HUES48 (cell line): Measurements from ENCODE around the gene PARS2.

Experiments used
- H3K27ac ChIP-seq: one replicate; pipeline ENCODE4 v1.7.0; 2013; ENCODE audit warnings: low read depth, low read length, inconsistent platforms
- H3K27me3 ChIP-seq: 2 replicates; pipeline ENCODE4 v1.6.1; 2013; ENCODE audit warnings: mild to moderate bottlenecking, low read length; ENCODE audit not compliant: control insufficient read depth, insufficient read depth
- H3K36me3 ChIP-seq: 2 replicates; pipeline ENCODE4 v1.6.1; 2013; ENCODE audit warnings: low read length; ENCODE audit not compliant: control insufficient read depth, insufficient read depth
- H3K4me1 ChIP-seq: 2 replicates; pipeline ENCODE4 v1.6.1; 2013; ENCODE audit warnings: mild to moderate bottlenecking, low read length; ENCODE audit not compliant: control insufficient read depth, insufficient read depth
- H3K4me3 ChIP-seq: 2 replicates; pipeline ENCODE4 v1.5.1; 2013; ENCODE audit warnings: mild to moderate bottlenecking, low read depth, low read length
- H3K9ac ChIP-seq: 2 replicates; pipeline ENCODE4 v1.6.1; 2013; ENCODE audit warnings: mild to moderate bottlenecking, low read depth, low read length, moderate library complexity
- H3K9me3 ChIP-seq: 2 replicates; pipeline ENCODE4 v1.6.1; 2013; ENCODE audit warnings: low read length; ENCODE audit not compliant: control insufficient read depth, insufficient read depth

PARS2 gene

GRCh38 chr1:54721719-54722118, 42.6 kb downstream of the PARS2 start:
- Histone ChIP-seq H3K36me3 (peaks cover 95% of the 10 kb centered on the region), H3K4me3 (no peak overlapping the region), H3K9ac (no peak overlapping the region), H3K4me1 (no peaks in the 10 kb centered on the region), H3K27me3 (no peaks in the 10 kb centered on the region), H3K9me3 (no peaks in the 10 kb centered on the region), H3K27ac (no peak overlapping the region)

- peak overlapping the region; percentile 84 for H3K9ac ChIP-seq
- no peaks in the 10 kb centered on the region; the same call in 1 of the 2 replicates for H3K4me1 ChIP-seq
- peak overlapping the region; percentile 66 for H3K27ac ChIP-seq
- no peaks in the 10 kb centered on the region for H3K9me3 ChIP-seq
- H3K27me3 ChIP-seq, result no peaks in the 10 kb centered on the region
- H3K36me3 ChIP-seq, result peaks cover 44% of the 10 kb centered on the region
- H3K4me3 ChIP-seq, result peak overlapping the region; percentile 97
These were observed 47.9 kb downstream of the PARS2 start for GRCh38 chr1:54716299-54717047.

GRCh38 chr1:54715493-54716298, 48.6 kb downstream of the PARS2 start, which contains the start of gene TTC4:
TSS of gene TTC4 (plus strand) at chr1:54715861. CDS start at chr1:54715909, 48 bp downstream.
- Histone ChIP-seq H3K27ac (peak within 1 kb of the TSS; percentile 66), H3K4me3 (peak within 1 kb of the TSS; percentile 97), H3K36me3 (peaks cover 36% of the 10 kb centered on the region), H3K27me3 (no peaks in the 10 kb centered on the region), H3K4me1 (no peaks in the 10 kb centered on the region; the same call in 1 of the 2 replicates), H3K9ac (peak within 1 kb of the TSS; percentile 84), H3K9me3 (no peaks in the 10 kb centered on the region)

GRCh38 chr1:54714881-54715492, 49.3 kb downstream of the PARS2 start:
- no peaks in the 10 kb centered on the region; the same call in 1 of the 2 replicates for H3K4me1 ChIP-seq
- no peak overlapping the region for H3K9ac ChIP-seq
- peaks cover 30% of the 10 kb centered on the region for H3K36me3 ChIP-seq
- peak overlapping the region; percentile 97 for H3K4me3 ChIP-seq
- H3K27ac ChIP-seq, result no peak overlapping the region
- H3K27me3 ChIP-seq, result no peaks in the 10 kb centered on the region
- H3K9me3 ChIP-seq, result no peaks in the 10 kb centered on the region

GRCh38 chr1:54711536-54711935, 52.8 kb downstream of the PARS2 start:
- Histone ChIP-seq H3K9ac (no peak overlapping the region), H3K27me3 (no peaks in the 10 kb centered on the region; the same call in 1 of the 2 replicates)

GRCh38 chr1:54710841-54711240, 53.5 kb downstream of the PARS2 start:
- H3K27me3 ChIP-seq, result no peaks in the 10 kb centered on the region; the same call in 1 of the 2 replicates
- H3K36me3 ChIP-seq, result no peaks in the 10 kb centered on the region
- H3K9ac ChIP-seq, result no peak overlapping the region
- H3K4me1 ChIP-seq, result no peaks in the 10 kb centered on the region; the same call in 1 of the 2 replicates
- H3K9me3 ChIP-seq, result no peaks in the 10 kb centered on the region
- no peak overlapping the region for H3K27ac ChIP-seq
- H3K4me3 ChIP-seq, result no peak overlapping the region

More at GRCh38 chr1:54711536-54711935, 52.8 kb downstream of the PARS2 start:
- H3K36me3 ChIP-seq, result no peaks in the 10 kb centered on the region
- H3K4me3 ChIP-seq, result no peak overlapping the region
- H3K27ac ChIP-seq, result no peak overlapping the region
- H3K9me3 ChIP-seq, result no peaks in the 10 kb centered on the region
- H3K4me1 ChIP-seq, result no peaks in the 10 kb centered on the region; the same call in 1 of the 2 replicates

GRCh38 chr1:54710434-54710833, 53.9 kb downstream of the PARS2 start:
- Histone ChIP-seq H3K36me3 (no peaks in the 10 kb centered on the region), H3K4me3 (no peak overlapping the region), H3K9ac (no peak overlapping the region), H3K9me3 (no peaks in the 10 kb centered on the region), H3K27me3 (no peaks in the 10 kb centered on the region; the same call in 1 of the 2 replicates), H3K27ac (no peak overlapping the region), H3K4me1 (no peaks in the 10 kb centered on the region; the same call in 1 of the 2 replicates)

- Histone ChIP-seq H3K4me1 (no peaks in the 10 kb centered on the region), H3K9ac (no peak overlapping the region), H3K9me3 (no peaks in the 10 kb centered on the region), H3K36me3 (no peaks in the 10 kb centered on the region), H3K27ac (no peak overlapping the region), H3K27me3 (no peaks in the 10 kb centered on the region; the same call in 1 of the 2 replicates), H3K4me3 (no peak overlapping the region)
These were observed 54.6 kb downstream of the PARS2 start for GRCh38 chr1:54709547-54710292.

GRCh38 chr1:54708385-54708784, 55.9 kb downstream of the PARS2 start:
- Histone ChIP-seq H3K4me3 (no peak overlapping the region), H3K9ac (no peak overlapping the region), H3K27ac (no peak overlapping the region), H3K4me1 (no peaks in the 10 kb centered on the region), H3K36me3 (no peaks in the 10 kb centered on the region), H3K9me3 (no peaks in the 10 kb centered on the region), H3K27me3 (no peaks in the 10 kb centered on the region; the same call in 1 of the 2 replicates)
